ENCODE data around the gene SDHA. TPM values are rescaled to one million over a fixed set of nuclear protein-coding genes. Genes with fewer than 3 reads are reported as not detected.

Gene SDHA
- total RNA-seq, 1 experiment from 2014 or later = 171 TPM

GRCh38 chr5:181566-181965 lies 36.6 kb upstream of the SDHA start:
- in situ Hi-C loops (cut with HindIII; ENCODE audit: low pct_unique_long_range_greater_than_20kb, low sequenced_read_pairs) = no loop called here
- BruUV-seq (replicated peaks) = no TSS peak

DNA sequence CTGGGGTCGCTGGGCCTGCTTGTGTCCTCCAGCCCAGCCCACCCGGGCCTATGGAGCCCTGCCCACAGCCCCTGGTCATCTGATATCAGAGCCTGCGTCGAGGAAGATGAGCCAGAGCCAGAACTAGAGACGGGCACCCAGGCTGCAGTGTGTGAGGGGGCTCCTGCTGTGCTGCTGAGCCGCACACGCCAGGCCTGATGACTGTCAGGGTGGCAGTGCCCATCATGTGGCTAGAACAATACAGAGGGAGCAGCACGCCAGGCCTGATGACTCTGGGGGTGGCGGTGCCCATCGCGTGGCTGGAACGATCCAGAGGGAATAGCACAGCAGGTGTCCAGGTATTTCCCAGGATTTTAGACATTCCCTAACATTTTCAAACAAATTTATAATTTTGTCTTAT lies 36.0 kb upstream of the SDHA start:
- BruUV-seq (replicated peaks) = no TSS peak
- no peak for DNase-seq (ENCODE audit: low read depth, low spot score)
- Histone ChIP-seq H3K36me3 (ENCODE audit: control insufficient read depth, insufficient read depth, low read length) (no peaks in the 10 kb centered on the region), H3K4me1 (ENCODE audit: control insufficient read depth, insufficient read depth, low read length) (no peaks in the 10 kb centered on the region), H3K27me3 (ENCODE audit: control insufficient read depth, insufficient read depth, low read length) (peaks cover 2% of the 10 kb centered on the region; the same call in 1 of the 2 replicates), H3K4me3 (ENCODE audit: low read depth in 2 of 2, low read length in 2 of 2) (no peak overlapping the region), H3K9me3 (ENCODE audit: control insufficient read depth, insufficient read depth, low read depth, low read length) (no peaks in the 10 kb centered on the region), H3K27ac (ENCODE audit: low read length) (no peak overlapping the region)
- intact Hi-C loops (cut with micrococcal nuclease; ENCODE audit: unreplicated experiment) = no loop called here
- TF ChIP-seq, protein P1, sequence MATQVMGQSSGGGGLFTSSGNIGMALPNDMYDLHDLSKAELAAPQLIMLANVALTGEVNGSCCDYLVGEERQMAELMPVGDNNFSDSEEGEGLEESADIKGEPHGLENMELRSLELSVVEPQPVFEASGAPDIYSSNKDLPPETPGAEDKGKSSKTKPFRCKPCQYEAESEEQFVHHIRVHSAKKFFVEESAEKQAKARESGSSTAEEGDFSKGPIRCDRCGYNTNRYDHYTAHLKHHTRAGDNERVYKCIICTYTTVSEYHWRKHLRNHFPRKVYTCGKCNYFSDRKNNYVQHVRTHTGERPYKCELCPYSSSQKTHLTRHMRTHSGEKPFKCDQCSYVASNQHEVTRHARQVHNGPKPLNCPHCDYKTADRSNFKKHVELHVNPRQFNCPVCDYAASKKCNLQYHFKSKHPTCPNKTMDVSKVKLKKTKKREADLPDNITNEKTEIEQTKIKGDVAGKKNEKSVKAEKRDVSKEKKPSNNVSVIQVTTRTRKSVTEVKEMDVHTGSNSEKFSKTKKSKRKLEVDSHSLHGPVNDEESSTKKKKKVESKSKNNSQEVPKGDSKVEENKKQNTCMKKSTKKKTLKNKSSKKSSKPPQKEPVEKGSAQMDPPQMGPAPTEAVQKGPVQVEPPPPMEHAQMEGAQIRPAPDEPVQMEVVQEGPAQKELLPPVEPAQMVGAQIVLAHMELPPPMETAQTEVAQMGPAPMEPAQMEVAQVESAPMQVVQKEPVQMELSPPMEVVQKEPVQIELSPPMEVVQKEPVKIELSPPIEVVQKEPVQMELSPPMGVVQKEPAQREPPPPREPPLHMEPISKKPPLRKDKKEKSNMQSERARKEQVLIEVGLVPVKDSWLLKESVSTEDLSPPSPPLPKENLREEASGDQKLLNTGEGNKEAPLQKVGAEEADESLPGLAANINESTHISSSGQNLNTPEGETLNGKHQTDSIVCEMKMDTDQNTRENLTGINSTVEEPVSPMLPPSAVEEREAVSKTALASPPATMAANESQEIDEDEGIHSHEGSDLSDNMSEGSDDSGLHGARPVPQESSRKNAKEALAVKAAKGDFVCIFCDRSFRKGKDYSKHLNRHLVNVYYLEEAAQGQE (IDR thresholded peaks at IDR 0.05; ENCODE audit: insufficient read depth in 1 of 2, low read depth in 2 of 2, low read length in 1 of 2) = no peak
- TF ChIP-seq TCF7L2 (IDR thresholded peaks at IDR 0.05; ENCODE audit: low read depth, low read length) (no peak), POLR2AphosphoS5 (IDR thresholded peaks at IDR 0.05; ENCODE audit: low read depth, low read length) (no peak), CTCF (IDR thresholded peaks at IDR 0.05) (no peak), SIN3A (IDR thresholded peaks at IDR 0.05; ENCODE audit: borderline replicate concordance, insufficient read depth, low read depth, low read length) (no peak)
- CTCF ChIA-PET = no interaction called here
- in situ Hi-C loops (cut with HindIII; ENCODE audit: low pct_unique_long_range_greater_than_20kb, low sequenced_read_pairs) = no loop called here
- POLR2A ChIA-PET = no interaction called here
- ATAC-seq = no peak

More at GRCh38 chr5:181566-181965, 36.6 kb upstream of the SDHA start:
- no peak for TF ChIP-seq POLR2AphosphoS5 (IDR thresholded peaks at IDR 0.05; ENCODE audit: low read depth, low read length)
- TF ChIP-seq TCF7L2 (IDR thresholded peaks at IDR 0.05; ENCODE audit: low read depth, low read length) = no peak
- TF ChIP-seq, protein P1 (IDR thresholded peaks at IDR 0.05; ENCODE audit: insufficient read depth in 1 of 2, low read depth in 2 of 2, low read length in 1 of 2) = no peak
- no peak for TF ChIP-seq CTCF (IDR thresholded peaks at IDR 0.05)
- TF ChIP-seq SIN3A (IDR thresholded peaks at IDR 0.05; ENCODE audit: borderline replicate concordance, insufficient read depth, low read depth, low read length) = no peak
- ChIA-PET POLR2A (no interaction called here), CTCF (no interaction called here)
- H3K27me3 ChIP-seq (ENCODE audit: control insufficient read depth, insufficient read depth, low read length) = peaks cover 2% of the 10 kb centered on the region; the same call in 1 of the 2 replicates
- DNase-seq (ENCODE audit: low read depth, low spot score) (no peak), ATAC-seq (no peak)
- H3K4me3 ChIP-seq (ENCODE audit: low read depth in 2 of 2, low read length in 2 of 2) = no peak overlapping the region
- intact Hi-C loops (cut with micrococcal nuclease; ENCODE audit: unreplicated experiment) = no loop called here
- H3K36me3 ChIP-seq (ENCODE audit: control insufficient read depth, insufficient read depth, low read length) = no peaks in the 10 kb centered on the region
- no peak overlapping the region for H3K27ac ChIP-seq (ENCODE audit: low read length)
- no peaks in the 10 kb centered on the region for H3K4me1 ChIP-seq (ENCODE audit: control insufficient read depth, insufficient read depth, low read length)
- H3K9me3 ChIP-seq (ENCODE audit: control insufficient read depth, insufficient read depth, low read depth, low read length) = no peaks in the 10 kb centered on the region

Measured in Panc1 (cell line).